Muscle of back (tissue), 13 donors: Measurements from ENCODE around the gene KRTAP19-1. TPM values are rescaled to one million over a fixed set of nuclear protein-coding genes. Genes with fewer than 3 reads are reported as not detected.
"Not testable (repeated sequence)": the region's sequence is repeated elsewhere in the genome, so short reads cannot be mapped to it uniquely, and the experiment has no call there.

Experiments
- DNase-seq, 3 donors: peaks; one replicate each; pipeline versions ENCODE4 v3.0.0 to v3.0.0-alpha.2; 2013
- long read RNA-seq, 9 donors: transcript quantifications; one replicate each; lab custom pipeline, GENCODE V29; 2026
- polyA plus RNA-seq, 10 donors: library from polyadenylated mRNA; unstranded; fragments of 120-200 nt; gene quantifications; one replicate each; pipeline ENCODE4 v1.2.1, GENCODE V29; 2013; ENCODE audit not compliant: insufficient read length in 10 of 10

Gene KRTAP19-1
- not detected for polyA plus RNA-seq
- long read RNA-seq, donor 1, result 0 reads
- long read RNA-seq, donor 2, result 0 reads
- long read RNA-seq, donor 3, result 0 reads
- long read RNA-seq, donor 4, result 0 reads
- long read RNA-seq, donor 5, result 0 reads
- long read RNA-seq, donor 6, result 0 reads
- long read RNA-seq, donor 7, result 0 reads
- long read RNA-seq, donor 8, result 0 reads
- long read RNA-seq, donor 9, result 0 reads

GRCh38 chr21:30480145-30480544, at the start of gene KRTAP19-1:
TSS of gene KRTAP19-1 (minus strand) at chr21:30480367. CDS start at chr21:30480317, 50 bp downstream.
- DNase-seq, result no peak

GRCh38 chr21:30518876-30519275, 38.7 kb upstream of the KRTAP19-1 start:
- no peak for DNase-seq

GRCh38 chr21:30515681-30516080, 35.5 kb upstream of the KRTAP19-1 start:
- no peak for DNase-seq

- not testable (repeated sequence) for DNase-seq
These were observed 25.5 kb upstream of the KRTAP19-1 start for GRCh38 chr21:30505621-30506205.

GRCh38 chr21:30502041-30502440, 21.9 kb upstream of the KRTAP19-1 start, which contains the start of gene KRTAP19-5:
TSS of gene KRTAP19-5 (minus strand) at chr21:30502141. CDS start at chr21:30502090, 51 bp downstream.
- DNase-seq, result no peak

- no peak for DNase-seq
These were observed 16.9 kb upstream of the KRTAP19-1 start, which contains the start of gene KRTAP19-4 for GRCh38 chr21:30497065-30497464. TSS of gene KRTAP19-4 (minus strand) at chr21:30497165. CDS start at chr21:30497110, 55 bp downstream.

GRCh38 chr21:30491963-30492428, 11.8 kb upstream of the KRTAP19-1 start, which contains the start of gene KRTAP19-3:
TSS of gene KRTAP19-3 (minus strand) at chr21:30492013. CDS start at chr21:30491957, 56 bp downstream.
- DNase-seq, result no peak

GRCh38 chr21:30487336-30487735, 7.2 kb upstream of the KRTAP19-1 start, which contains the start of gene KRTAP19-2:
TSS of gene KRTAP19-2 (minus strand) at chr21:30487436. CDS start at chr21:30487348, 88 bp downstream.
- DNase-seq, result no peak

GRCh38 chr21:30486180-30486579, 6.0 kb upstream of the KRTAP19-1 start:
- DNase-seq, result no peak

- DNase-seq, result no peak
These were observed 2.0 kb upstream of the KRTAP19-1 start for GRCh38 chr21:30482130-30482529.

- no peak for DNase-seq
These were observed 908 bp downstream of the KRTAP19-1 start for GRCh38 chr21:30479259-30479658.

GRCh38 chr21:30478004-30478403, 2.2 kb downstream of the KRTAP19-1 start:
- no peak for DNase-seq

GRCh38 chr21:30468900-30469714, 11.1 kb downstream of the KRTAP19-1 start:
- DNase-seq, result no peak

- DNase-seq, result no peak
These were observed 16.5 kb downstream of the KRTAP19-1 start for GRCh38 chr21:30463713-30464112.

GRCh38 chr21:30448514-30448913, 31.7 kb downstream of the KRTAP19-1 start:
- DNase-seq, result no peak

GRCh38 chr21:30447056-30447455, 33.1 kb downstream of the KRTAP19-1 start:
- no peak for DNase-seq

GRCh38 chr21:30444204-30444603, 36.0 kb downstream of the KRTAP19-1 start:
- DNase-seq, result no peak

GRCh38 chr21:30443226-30443625, 36.9 kb downstream of the KRTAP19-1 start:
- no peak for DNase-seq

- DNase-seq, result no peak
These were observed 40.2 kb downstream of the KRTAP19-1 start, which contains the start of gene KRTAP15-1 for GRCh38 chr21:30439975-30440374. TSS of gene KRTAP15-1 (plus strand) at chr21:30440275. CDS start at chr21:30440328, 53 bp downstream.

- DNase-seq, result no peak
These were observed 43.1 kb downstream of the KRTAP19-1 start for GRCh38 chr21:30437010-30437565.

- DNase-seq, result peak; percentile 5 to 35 (median 12)
These were observed 46.0 kb downstream of the KRTAP19-1 start for GRCh38 chr21:30434033-30434631.
